Neural progenitor cell (in vitro differentiated cells): ENCODE data around the gene EVI5L. TPM values are rescaled to one million over a fixed set of nuclear protein-coding genes. Genes with fewer than 3 reads are reported as not detected.

Experiments
- DNase-seq: peaks from one replicate; pipeline ENCODE4 v3.0.0-alpha.2; 2016; ENCODE audit warnings: low spot score
- H2AFZ ChIP-seq: fragments of 200-600 bp; sonication (generic); replicated peaks from 2 replicates; pipeline ENCODE4 v1.6.1; 2016; ENCODE audit warnings: antibody characterized with exemption
- H3F3A ChIP-seq: fragments of 200-600 bp; sonication (generic); 2 replicates; pipeline ENCODE4 v1.6.1; 2016; ENCODE audit warnings: antibody characterized with exemption, low read depth
- H3K27ac ChIP-seq: fragments of 200-600 bp; sonication (generic); 2 replicates; pipeline ENCODE4 v1.5.1; 2016; ENCODE audit warnings: mild to moderate bottlenecking
- H3K27me3 ChIP-seq: fragments of 200-600 bp; sonication (generic); 2 replicates; pipeline ENCODE4 v1.6.1; 2016; ENCODE audit warnings: mild to moderate bottlenecking, moderate library complexity
- H3K36me3 ChIP-seq: fragments of 200-600 bp; sonication (generic); 2 replicates; pipeline ENCODE4 v1.5.1; 2016
- H3K4me1 ChIP-seq: fragments of 200-600 bp; sonication (generic); 2 replicates; pipeline ENCODE4 v1.6.1; 2016; ENCODE audit warnings: mixed run types
- H3K4me2 ChIP-seq: fragments of 200-600 bp; sonication (generic); 2 replicates; pipeline ENCODE4 v1.6.1; 2016
- H3K4me3 ChIP-seq: fragments of 200-600 bp; sonication (generic); 2 replicates; pipeline ENCODE4 v1.5.1; 2016
- H3K79me2 ChIP-seq: fragments of 200-600 bp; sonication (generic); 2 replicates; pipeline ENCODE4 v1.6.1; 2016; ENCODE audit warnings: low read depth
- H3K9ac ChIP-seq: fragments of 200-600 bp; sonication (generic); 2 replicates; pipeline ENCODE4 v1.6.1; 2016
- H3K9me3 ChIP-seq: fragments of 200-600 bp; sonication (generic); 2 replicates; pipeline ENCODE4 v1.5.1; 2016; ENCODE audit warnings: low read depth
- H4K20me1 ChIP-seq: fragments of 200-600 bp; sonication (generic); 2 replicates; pipeline ENCODE4 v1.6.1; 2016; ENCODE audit warnings: low read depth
- H3K27ac Mint-ChIP-seq: 3 replicates; pipeline ENCODE4 v1.8.0; 2021; ENCODE audit warnings: mixed read lengths
- H3K27me3 Mint-ChIP-seq: 2 replicates; pipeline ENCODE4 v1.8.0; 2022; ENCODE audit warnings: low read depth, mild to moderate bottlenecking, inconsistent platforms, moderate library complexity, mixed read lengths; ENCODE audit not compliant: insufficient read depth
- H3K36me3 Mint-ChIP-seq: 3 replicates; pipeline ENCODE4 v1.8.0; 2021; ENCODE audit warnings: mixed read lengths
- H3K4me1 Mint-ChIP-seq: 3 replicates; pipeline ENCODE4 v1.8.0; 2021; ENCODE audit warnings: mixed read lengths
- H3K4me3 Mint-ChIP-seq: 3 replicates; pipeline ENCODE4 v1.8.0; 2021; ENCODE audit warnings: mild to moderate bottlenecking, moderate library complexity, mixed read lengths
- H3K9me3 Mint-ChIP-seq: 3 replicates; pipeline ENCODE4 v1.8.0; 2020; ENCODE audit warnings: mixed read lengths
- CTCF ChIP-seq: fragments of 200-600 bp; sonication (generic); IDR thresholded peaks from 2 replicates; pipeline ENCODE4 v1.5.1; 2017; ENCODE audit warnings: antibody characterized with exemption, mild to moderate bottlenecking
- EZH2 ChIP-seq: fragments of 200-600 bp; sonication (generic); IDR thresholded peaks from 2 replicates; pipeline ENCODE4 v1.6.1; 2017; ENCODE audit warnings: antibody characterized with exemption, mild to moderate bottlenecking, moderate library complexity
- EZH2phosphoT487 ChIP-seq: fragments of 200-600 bp; sonication (generic); IDR thresholded peaks from 2 replicates; pipeline ENCODE4 v1.6.1; 2017; ENCODE audit warnings: antibody characterized with exemption
- total RNA-seq: library from RNA; depleted of rRNA; stranded (reverse); fragments of >200 nt; gene quantifications from 2 replicates; pipeline ENCODE4 v1.2.3, GENCODE V29; 2015; ENCODE audit warnings: low replicate concordance

The EVI5L gene
- total RNA-seq, 1 donor from 2014 or later = 4.1 TPM

DNA sequence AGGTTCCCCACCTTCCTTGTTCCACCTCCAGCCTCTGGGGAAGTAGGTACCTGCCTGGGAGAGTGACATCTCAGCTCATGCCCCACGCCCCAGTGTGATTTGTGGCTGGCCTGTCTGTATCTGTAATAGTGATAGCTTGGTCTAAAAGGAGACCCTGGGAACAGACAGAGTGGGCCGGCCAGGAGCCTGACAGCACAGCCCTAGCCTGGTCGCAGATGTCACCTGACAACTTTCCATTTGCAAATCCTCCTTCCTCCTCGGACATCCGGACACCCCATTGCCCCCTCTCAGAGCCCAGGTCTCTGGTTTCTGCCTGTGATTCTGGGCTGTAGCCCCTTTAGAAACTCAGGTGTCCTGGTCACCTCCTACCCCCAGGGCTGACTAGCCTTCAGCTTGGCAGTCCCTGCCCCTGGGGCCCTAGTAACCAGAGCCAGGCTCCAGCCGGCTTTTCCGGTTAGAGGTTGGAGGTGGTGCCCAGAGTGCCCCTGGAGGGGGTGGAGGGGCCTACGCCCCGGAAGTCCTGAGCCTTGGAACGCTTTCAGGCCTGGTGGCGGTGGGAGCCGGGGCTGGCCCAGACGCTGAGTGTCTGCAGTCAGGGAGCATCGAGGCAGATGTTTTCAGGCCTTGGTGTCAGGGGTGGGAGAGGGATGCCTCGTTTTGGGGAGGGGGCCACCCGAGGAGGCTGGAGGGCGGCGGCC lies 64.7 kb downstream of the EVI5L start:
- Mint-ChIP-seq H3K36me3 (no peaks in the 10 kb centered on the region), H3K27me3 (peaks cover 3% of the 10 kb centered on the region), H3K27ac (no peak overlapping the region), H3K4me1 (peaks cover 5% of the 10 kb centered on the region), H3K9me3 (no peaks in the 10 kb centered on the region), H3K4me3 (no peak overlapping the region)
- Histone ChIP-seq H3F3A (no peaks in the 10 kb centered on the region), H3K79me2 (no peaks in the 10 kb centered on the region), H2AFZ (no peak overlapping the region), H3K36me3 (no peaks in the 10 kb centered on the region), H4K20me1 (no peaks in the 10 kb centered on the region), H3K9me3 (no peaks in the 10 kb centered on the region), H3K4me3 (no peak overlapping the region), H3K4me2 (no peak overlapping the region), H3K9ac (peak overlapping the region; percentile 37), H3K27ac (no peak overlapping the region), H3K27me3 (peaks cover 6% of the 10 kb centered on the region), H3K4me1 (no peaks in the 10 kb centered on the region)
- no peak for DNase-seq
- TF ChIP-seq EZH2 = no peak
- TF ChIP-seq EZH2phosphoT487 = no peak

GRCh38 chr19:7895565-7895964 lies 65.5 kb downstream of the EVI5L start:
- Mint-ChIP-seq H3K4me1 (peaks cover 5% of the 10 kb centered on the region), H3K9me3 (no peaks in the 10 kb centered on the region), H3K4me3 (no peak overlapping the region), H3K27ac (no peak overlapping the region), H3K27me3 (peaks cover 4% of the 10 kb centered on the region), H3K36me3 (no peaks in the 10 kb centered on the region)
- Histone ChIP-seq H2AFZ (no peak overlapping the region), H3K9ac (no peak overlapping the region), H3F3A (no peaks in the 10 kb centered on the region), H3K9me3 (no peaks in the 10 kb centered on the region), H3K4me1 (no peaks in the 10 kb centered on the region), H3K27ac (no peak overlapping the region), H3K36me3 (no peaks in the 10 kb centered on the region), H3K4me2 (no peak overlapping the region), H3K4me3 (no peak overlapping the region), H4K20me1 (no peaks in the 10 kb centered on the region), H3K79me2 (no peaks in the 10 kb centered on the region), H3K27me3 (no peaks in the 10 kb centered on the region)
- TF ChIP-seq CTCF (no peak), EZH2phosphoT487 (no peak), EZH2 (no peak)
- DNase-seq = no peak

- Histone ChIP-seq H3K4me3 (no peak overlapping the region), H2AFZ (no peak overlapping the region), H3F3A (no peaks in the 10 kb centered on the region), H3K27ac (no peak overlapping the region), H4K20me1 (no peaks in the 10 kb centered on the region), H3K9me3 (no peaks in the 10 kb centered on the region), H3K4me1 (no peaks in the 10 kb centered on the region), H3K4me2 (no peak overlapping the region), H3K79me2 (no peaks in the 10 kb centered on the region), H3K27me3 (no peaks in the 10 kb centered on the region), H3K36me3 (no peaks in the 10 kb centered on the region), H3K9ac (no peak overlapping the region)
- Mint-ChIP-seq H3K4me3 (no peak overlapping the region), H3K27ac (no peak overlapping the region), H3K9me3 (no peaks in the 10 kb centered on the region), H3K27me3 (peaks cover 5% of the 10 kb centered on the region), H3K4me1 (no peaks in the 10 kb centered on the region), H3K36me3 (no peaks in the 10 kb centered on the region)
- DNase-seq = no peak
- no peak for TF ChIP-seq EZH2phosphoT487
- no peak for TF ChIP-seq CTCF
- TF ChIP-seq EZH2 = no peak
Measured at GRCh38 chr19:7897292-7897691, 67.3 kb downstream of the EVI5L start.

DNA sequence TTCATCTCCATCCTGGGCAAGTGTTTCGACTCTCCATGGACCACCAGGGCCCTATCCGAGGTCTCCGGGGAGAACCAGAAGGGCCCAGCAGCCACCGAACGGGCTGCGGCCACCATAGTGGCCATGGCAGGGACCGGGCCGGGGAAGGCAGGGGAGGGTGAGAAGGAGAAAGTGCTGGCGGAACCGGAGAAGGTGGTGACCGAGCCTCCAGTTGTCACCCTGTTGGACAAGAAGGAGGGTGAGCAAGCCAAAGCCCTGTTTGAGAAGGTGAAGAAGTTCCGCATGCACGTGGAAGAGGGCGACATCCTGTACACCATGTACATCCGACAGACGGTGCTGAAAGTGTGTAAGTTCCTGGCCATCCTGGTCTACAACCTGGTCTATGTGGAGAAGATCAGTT lies 68.9 kb downstream of the EVI5L start:
- Histone ChIP-seq H3K79me2 (no peaks in the 10 kb centered on the region), H3K4me3 (no peak overlapping the region), H3K9me3 (no peaks in the 10 kb centered on the region), H3K9ac (no peak overlapping the region), H3K36me3 (no peaks in the 10 kb centered on the region), H2AFZ (no peak overlapping the region), H3K27ac (no peak overlapping the region), H4K20me1 (no peaks in the 10 kb centered on the region), H3K27me3 (peaks cover 5% of the 10 kb centered on the region), H3K4me1 (peaks cover 4% of the 10 kb centered on the region), H3K4me2 (no peak overlapping the region), H3F3A (peaks cover 9% of the 10 kb centered on the region)
- Mint-ChIP-seq H3K27me3 (peaks cover 7% of the 10 kb centered on the region), H3K36me3 (no peaks in the 10 kb centered on the region), H3K27ac (no peak overlapping the region), H3K4me1 (peaks cover 8% of the 10 kb centered on the region), H3K9me3 (no peaks in the 10 kb centered on the region), H3K4me3 (no peak overlapping the region)
- no peak for DNase-seq
- TF ChIP-seq EZH2 = no peak
- no peak for TF ChIP-seq EZH2phosphoT487
- TF ChIP-seq CTCF = no peak
